Duodenal mucosa (tissue), 2 donors: ENCODE measurements around the gene MRPL11.
A peak's percentile ranks its signal among the peaks of the same experiment; 100 is the strongest.

Experiments
- H3K27ac ChIP-seq: one replicate; pipeline ENCODE4 v1.7.0; 2013; ENCODE audit warnings: low read depth, low read length
- H3K27me3 ChIP-seq, 2 donors: one replicate each; pipeline ENCODE4 v1.7.0; 2013; ENCODE audit warnings: low read length in 2 of 2, control low read depth in 1 of 2; ENCODE audit not compliant: insufficient read depth in 2 of 2, control insufficient read depth in 1 of 2
- H3K36me3 ChIP-seq, 2 donors: one replicate each; pipeline ENCODE4 v1.7.0; 2013; ENCODE audit warnings: low read length in 2 of 2, control low read depth in 1 of 2; ENCODE audit not compliant: insufficient read depth in 2 of 2, control insufficient read depth in 1 of 2
- H3K4me1 ChIP-seq, 2 donors: one replicate each; pipeline ENCODE4 v1.7.0; 2013; ENCODE audit warnings: low read length in 2 of 2, control low read depth in 1 of 2; ENCODE audit not compliant: insufficient read depth in 2 of 2, control insufficient read depth in 1 of 2
- H3K4me3 ChIP-seq, 2 donors: one replicate each; pipeline ENCODE4 v1.7.0; 2013; ENCODE audit warnings: low read length in 2 of 2, low read depth in 1 of 2
- H3K9ac ChIP-seq, 2 donors: one replicate each; pipeline ENCODE4 v1.7.0; 2013; ENCODE audit warnings: low read length in 2 of 2, low read depth in 1 of 2
- H3K9me3 ChIP-seq, 2 donors: one replicate each; pipeline ENCODE4 v1.7.0; 2013; ENCODE audit warnings: low read length in 2 of 2, control low read depth in 1 of 2; ENCODE audit not compliant: control insufficient read depth in 1 of 2

Gene MRPL11

GRCh38 chr11:66438504-66439466 is at the start of gene MRPL11:
MRPL11 (minus strand) TSS chr11:66438848; CDS start chr11:66438754, 94 bp downstream.
- H3K27ac ChIP-seq, result peak within 1 kb of the TSS; percentile 41
- H3K4me3 ChIP-seq, result peak within 1 kb of the TSS; percentile 75 to 89
- peaks cover 7% of the 10 kb centered on the region in 2 donors for H3K4me1 ChIP-seq
- peak within 1 kb of the TSS; percentile 44 to 68 for H3K9ac ChIP-seq
- H3K9me3 ChIP-seq, result peaks cover 9% of the 10 kb centered on the region in 2 donors
- no peaks in the 10 kb centered on the region for H3K27me3 ChIP-seq
- H3K36me3 ChIP-seq, result peaks cover 7 to 18% of the 10 kb centered on the region in 2 donors

GRCh38 chr11:66484806-66485380 is 46.2 kb upstream of the MRPL11 start:
- Histone ChIP-seq H3K36me3 (peaks cover 13 to 47% of the 10 kb centered on the region in 2 donors), H3K27ac (no peak overlapping the region)

GRCh38 chr11:66480117-66480938 is 41.7 kb upstream of the MRPL11 start, which contains the start of gene DPP3:
DPP3 (plus strand) TSS chr11:66480434; CDS start chr11:66482201, 1,767 bp downstream.
- H3K9ac ChIP-seq, result peak within 1 kb of the TSS; percentile 81 to 94
- no peaks in the 10 kb centered on the region for H3K9me3 ChIP-seq
- peaks cover 3 to 13% of the 10 kb centered on the region in 2 donors for H3K36me3 ChIP-seq
- peak within 1 kb of the TSS; percentile 90 for H3K27ac ChIP-seq
- H3K27me3 ChIP-seq, result no peaks in the 10 kb centered on the region
- peak within 1 kb of the TSS; percentile 79 to 94 for H3K4me3 ChIP-seq
- H3K4me1 ChIP-seq, result peaks cover 13 to 17% of the 10 kb centered on the region in 2 donors

More at GRCh38 chr11:66484806-66485380, 46.2 kb upstream of the MRPL11 start:
- Histone ChIP-seq H3K9ac (no peak overlapping the region), H3K4me1 (peaks cover 3 to 6% of the 10 kb centered on the region in 2 donors), H3K4me3 (no peak overlapping the region), H3K9me3 (no peaks in the 10 kb centered on the region), H3K27me3 (no peaks in the 10 kb centered on the region)

GRCh38 chr11:66479394-66480116 is 40.9 kb upstream of the MRPL11 start:
- peak overlapping the region; percentile 79 to 94 for H3K4me3 ChIP-seq
- peaks cover 13 to 17% of the 10 kb centered on the region in 2 donors for H3K4me1 ChIP-seq
- peaks cover 3 to 7% of the 10 kb centered on the region in 2 donors for H3K36me3 ChIP-seq
- H3K27ac ChIP-seq, result peak overlapping the region; percentile 90
- H3K27me3 ChIP-seq, result no peaks in the 10 kb centered on the region
- no peaks in the 10 kb centered on the region for H3K9me3 ChIP-seq
- peak overlapping the region; percentile 81 to 94 for H3K9ac ChIP-seq

GRCh38 chr11:66478729-66479393 is 40.2 kb upstream of the MRPL11 start:
- peak overlapping the region; percentile 79 to 94 for H3K4me3 ChIP-seq
- peaks cover 13 to 17% of the 10 kb centered on the region in 2 donors for H3K4me1 ChIP-seq
- H3K36me3 ChIP-seq, result peaks cover 3% of the 10 kb centered on the region in 2 donors
- no peak overlapping the region for H3K27ac ChIP-seq
- H3K9ac ChIP-seq, result peak overlapping the region; percentile 81 to 94
- H3K27me3 ChIP-seq, result no peaks in the 10 kb centered on the region
- H3K9me3 ChIP-seq, result no peaks in the 10 kb centered on the region

- H3K9ac ChIP-seq, result no peak overlapping the region
- H3K4me1 ChIP-seq, result peaks cover 13 to 17% of the 10 kb centered on the region in 2 donors
- H3K27ac ChIP-seq, result no peak overlapping the region
- H3K36me3 ChIP-seq, result peaks cover 0 to 11% of the 10 kb centered on the region in 2 donors
- no peaks in the 10 kb centered on the region for H3K9me3 ChIP-seq
- H3K27me3 ChIP-seq, result no peaks in the 10 kb centered on the region
- H3K4me3 ChIP-seq, result no peak overlapping the region
Measured at GRCh38 chr11:66477263-66478201, 38.9 kb upstream of the MRPL11 start.

GRCh38 chr11:66476841-66477251 is 38.2 kb upstream of the MRPL11 start:
- H3K9ac ChIP-seq, result no peak overlapping the region
- H3K9me3 ChIP-seq, result no peaks in the 10 kb centered on the region
- no peaks in the 10 kb centered on the region for H3K27me3 ChIP-seq
- H3K4me3 ChIP-seq, result no peak overlapping the region
- peaks cover 0 to 17% of the 10 kb centered on the region in 2 donors for H3K36me3 ChIP-seq
- H3K27ac ChIP-seq, result no peak overlapping the region
- H3K4me1 ChIP-seq, result peaks cover 13 to 17% of the 10 kb centered on the region in 2 donors

GRCh38 chr11:66476173-66476840 is 37.7 kb upstream of the MRPL11 start:
- H3K36me3 ChIP-seq, result peaks cover 0 to 17% of the 10 kb centered on the region in 2 donors
- H3K9ac ChIP-seq, result no peak overlapping the region
- H3K4me1 ChIP-seq, result peaks cover 13 to 17% of the 10 kb centered on the region in 2 donors
- no peak overlapping the region for H3K4me3 ChIP-seq
- H3K27ac ChIP-seq, result no peak overlapping the region
- no peaks in the 10 kb centered on the region for H3K9me3 ChIP-seq
- no peaks in the 10 kb centered on the region for H3K27me3 ChIP-seq
